GM19043 (cell line): ENCODE data around the gene SOCS2.
"Not testable (repeated sequence)": the region's sequence is repeated elsewhere in the genome, so short reads cannot be mapped to it uniquely, and the experiment has no call there.

Source experiments
- ATAC-seq: cut with Tn5 transposase; IDR thresholded peaks from one replicate; pipeline ENCODE4 v1.9.1; 2021; ENCODE audit warnings: low read depth; ENCODE audit not compliant: unreplicated experiment

The SOCS2 gene, protein sequence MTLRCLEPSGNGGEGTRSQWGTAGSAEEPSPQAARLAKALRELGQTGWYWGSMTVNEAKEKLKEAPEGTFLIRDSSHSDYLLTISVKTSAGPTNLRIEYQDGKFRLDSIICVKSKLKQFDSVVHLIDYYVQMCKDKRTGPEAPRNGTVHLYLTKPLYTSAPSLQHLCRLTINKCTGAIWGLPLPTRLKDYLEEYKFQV

DNA sequence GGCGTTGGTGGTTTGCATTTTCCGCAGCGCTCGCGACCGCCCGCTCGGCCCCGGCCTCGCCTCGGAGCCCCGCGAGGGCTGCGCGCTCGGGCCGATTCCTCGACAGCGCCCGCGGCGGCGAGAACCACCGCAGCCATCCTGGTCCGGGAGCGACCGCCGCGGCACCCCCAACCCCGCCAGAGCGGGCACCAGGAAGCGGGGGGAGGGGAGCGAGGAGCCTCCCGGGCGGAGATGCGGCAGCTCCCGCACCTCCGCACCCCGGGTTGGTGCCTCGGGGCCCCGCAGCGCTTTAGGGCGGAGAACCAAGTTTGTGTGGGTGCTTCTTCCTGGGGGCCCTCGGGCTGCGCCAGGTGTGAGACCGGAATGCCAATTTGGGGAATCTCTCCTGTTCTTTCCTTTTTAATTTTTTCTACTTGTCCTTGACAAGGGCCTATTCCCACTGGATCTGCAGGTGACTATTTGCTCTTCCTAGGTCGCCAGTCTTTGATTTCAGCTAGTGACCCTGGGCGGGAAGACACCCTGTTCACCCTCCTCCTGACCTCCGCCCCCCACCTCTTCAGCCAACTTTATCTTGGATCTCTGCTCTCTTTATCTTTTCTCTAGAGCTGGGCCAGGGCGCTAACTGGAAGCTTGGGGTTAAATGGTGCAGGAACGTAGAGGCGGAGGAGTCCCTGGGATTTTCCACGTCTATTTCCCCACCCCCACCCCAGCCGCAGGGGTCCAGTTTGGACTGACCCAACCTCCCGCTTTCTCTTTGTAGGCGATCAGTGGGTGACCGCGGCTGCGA lies at the start of gene SOCS2:
TSS of gene SOCS2 (plus strand) at position 751 of the 787 bp plus-strand sequence. CDS start 223 bp downstream, outside the sequence.
- no peak for ATAC-seq

DNA sequence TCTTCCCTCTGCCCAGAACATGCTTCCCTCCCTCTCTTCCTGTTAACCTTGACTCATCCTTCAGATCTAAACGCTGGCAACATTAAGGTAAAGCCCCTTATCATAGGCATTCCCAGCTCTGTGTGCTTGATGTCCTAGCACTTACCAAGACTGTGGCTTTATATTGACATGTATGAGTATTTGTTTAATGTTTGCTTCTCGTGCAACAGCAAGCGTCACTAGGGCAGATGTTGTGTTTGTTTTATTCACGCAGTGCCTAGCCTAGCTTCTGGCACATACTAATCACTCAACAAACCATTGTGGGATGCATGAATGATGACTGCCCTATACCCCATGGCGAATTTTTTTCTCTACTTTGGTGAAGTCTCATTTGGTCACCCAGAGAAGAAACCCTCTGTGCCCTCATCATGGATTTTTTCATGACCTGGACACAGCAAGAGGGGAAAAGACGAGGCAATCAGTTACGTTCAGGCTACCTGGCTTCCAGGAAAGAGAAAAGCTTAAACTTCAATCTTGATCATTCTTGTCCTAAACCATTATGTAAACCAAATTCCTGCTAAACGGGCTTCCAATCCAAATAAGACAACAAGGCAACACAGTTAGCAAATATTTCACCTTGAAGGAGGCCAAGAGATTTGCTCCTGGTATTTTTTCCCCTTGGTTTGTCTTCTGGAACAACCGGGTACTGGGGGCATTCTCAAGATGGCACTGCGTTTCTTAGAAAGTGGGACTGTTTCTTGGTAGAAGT lies 47.9 kb upstream of the SOCS2 start:
- ATAC-seq = no peak

DNA sequence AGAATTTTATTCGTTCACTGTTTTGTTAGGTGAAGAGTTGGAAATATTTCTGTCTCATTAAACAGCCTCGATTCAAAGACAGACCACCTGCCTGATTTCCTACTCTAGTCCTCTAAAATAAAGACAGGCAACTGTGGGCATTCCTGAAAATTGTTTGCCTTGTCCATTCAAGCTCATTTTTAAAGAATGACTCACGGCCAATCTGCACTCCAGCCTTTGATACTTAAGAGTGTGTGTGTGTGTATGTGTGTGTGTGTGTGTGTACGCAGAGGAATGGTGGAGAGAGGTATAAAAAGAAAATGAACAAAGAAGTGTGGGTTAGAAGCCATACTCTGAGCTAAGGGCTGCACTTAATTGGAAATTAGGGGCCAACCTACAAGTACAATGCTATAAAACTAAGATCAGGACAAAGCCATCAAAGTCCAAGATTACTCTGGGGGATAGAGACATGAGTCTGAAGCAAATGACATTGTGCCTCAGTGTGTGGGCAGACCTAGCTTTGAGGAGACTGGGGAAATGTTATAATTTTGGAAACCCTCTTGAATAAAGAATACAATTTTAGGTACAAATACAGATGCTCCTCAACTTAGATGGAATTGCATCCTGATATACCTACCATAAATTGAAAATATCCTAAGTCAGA lies 45.6 kb upstream of the SOCS2 start:
- no peak for ATAC-seq

DNA sequence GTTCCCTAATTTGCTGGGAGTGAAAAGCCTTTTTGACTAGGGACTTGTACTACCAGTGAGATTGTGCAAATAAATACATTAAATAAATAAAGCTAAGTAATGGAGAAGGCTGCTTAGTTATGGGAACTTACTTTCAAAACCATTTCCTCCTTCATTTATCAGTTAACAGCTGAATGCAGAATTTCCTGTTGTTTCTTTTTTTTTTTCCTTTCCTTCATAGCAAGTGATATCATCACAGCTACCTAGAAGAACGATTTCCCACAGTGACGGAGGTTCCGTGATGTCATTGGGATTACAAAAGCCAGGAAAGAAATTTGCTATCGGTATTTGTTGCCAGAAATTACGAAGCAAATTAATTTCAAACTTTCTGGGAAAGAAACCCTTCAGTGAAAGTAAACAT lies 42.1 kb upstream of the SOCS2 start:
- no peak for ATAC-seq

- ATAC-seq = no peak
Measured at GRCh38 chr12:93533310-93533709, 39.2 kb upstream of the SOCS2 start.

- ATAC-seq = peak; percentile 33
Measured at GRCh38 chr12:93536111-93536765, 36.2 kb upstream of the SOCS2 start.

DNA sequence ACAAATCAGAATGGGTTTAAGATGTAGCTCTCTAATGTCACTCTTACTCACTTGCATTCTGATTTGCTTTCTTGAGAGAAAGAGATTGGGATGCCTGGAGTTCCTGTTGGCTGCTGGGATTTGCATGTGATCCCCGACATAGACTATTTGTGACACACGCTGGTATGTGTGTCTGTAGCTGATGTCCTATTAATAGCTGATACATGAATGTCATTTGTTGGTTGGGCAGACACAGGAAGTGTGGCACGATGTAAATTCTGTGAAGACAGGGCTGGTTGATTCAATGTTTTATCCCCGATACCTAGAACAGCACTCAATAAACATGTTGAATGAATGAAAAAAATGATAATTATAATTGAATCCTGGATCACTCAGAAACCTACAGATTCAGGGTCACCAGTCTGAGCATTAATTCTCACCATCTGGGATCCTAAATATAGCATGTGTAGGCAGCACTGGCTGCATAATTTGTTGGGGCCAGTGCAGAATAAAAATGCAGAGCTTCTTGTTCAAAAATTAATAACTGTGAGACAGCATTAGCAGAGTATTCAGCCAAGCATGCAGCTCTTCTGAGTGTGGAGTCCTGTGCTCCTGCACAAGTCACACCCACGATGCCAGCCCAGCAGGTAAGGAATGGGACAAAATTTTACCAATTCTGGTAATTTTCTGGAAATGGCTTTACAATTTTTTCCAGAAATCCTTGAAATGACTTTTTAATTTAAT lies 35.5 kb upstream of the SOCS2 start:
- peak; percentile 81 for ATAC-seq

DNA sequence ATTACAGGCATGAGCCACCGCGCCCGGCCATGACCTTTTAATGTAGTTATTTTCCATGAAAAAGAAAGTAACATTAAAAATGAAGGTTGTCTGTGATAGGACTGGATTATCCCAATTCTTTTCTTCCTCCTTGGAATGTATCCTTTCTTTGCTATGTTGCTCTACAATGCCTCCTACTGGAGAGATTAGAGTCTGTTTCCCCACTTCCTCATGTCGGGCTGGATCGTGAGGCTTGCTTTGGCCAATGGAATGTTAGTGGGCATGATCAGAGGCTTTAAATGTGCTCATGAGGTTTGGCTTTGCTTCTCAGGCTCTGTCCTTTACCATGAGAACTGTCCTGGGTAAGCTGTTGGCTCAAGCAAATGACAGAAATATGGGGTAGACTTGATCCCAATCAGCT lies 34.7 kb upstream of the SOCS2 start:
- no peak for ATAC-seq

GRCh38 chr12:93539821-93540220 lies 32.7 kb upstream of the SOCS2 start:
- ATAC-seq = no peak

DNA sequence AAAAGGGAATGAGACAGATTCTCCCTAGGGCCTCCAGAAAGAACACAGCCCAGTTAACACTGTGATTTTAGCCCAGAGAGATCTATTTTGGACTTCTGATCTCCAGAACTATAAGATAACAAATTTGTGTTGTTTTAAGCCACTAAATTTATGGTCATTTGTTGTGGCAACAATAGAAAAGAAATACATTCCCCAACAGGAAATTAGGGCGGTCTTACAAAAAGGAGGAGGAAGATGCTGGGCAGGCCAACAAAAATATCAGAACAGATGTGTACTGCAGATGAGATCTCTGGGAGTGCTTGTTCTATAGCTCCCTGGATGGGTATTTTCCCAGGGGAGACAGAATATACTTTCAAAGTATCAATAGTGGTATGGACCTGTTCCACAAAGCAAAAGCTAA lies 32.0 kb upstream of the SOCS2 start:
- no peak for ATAC-seq

DNA sequence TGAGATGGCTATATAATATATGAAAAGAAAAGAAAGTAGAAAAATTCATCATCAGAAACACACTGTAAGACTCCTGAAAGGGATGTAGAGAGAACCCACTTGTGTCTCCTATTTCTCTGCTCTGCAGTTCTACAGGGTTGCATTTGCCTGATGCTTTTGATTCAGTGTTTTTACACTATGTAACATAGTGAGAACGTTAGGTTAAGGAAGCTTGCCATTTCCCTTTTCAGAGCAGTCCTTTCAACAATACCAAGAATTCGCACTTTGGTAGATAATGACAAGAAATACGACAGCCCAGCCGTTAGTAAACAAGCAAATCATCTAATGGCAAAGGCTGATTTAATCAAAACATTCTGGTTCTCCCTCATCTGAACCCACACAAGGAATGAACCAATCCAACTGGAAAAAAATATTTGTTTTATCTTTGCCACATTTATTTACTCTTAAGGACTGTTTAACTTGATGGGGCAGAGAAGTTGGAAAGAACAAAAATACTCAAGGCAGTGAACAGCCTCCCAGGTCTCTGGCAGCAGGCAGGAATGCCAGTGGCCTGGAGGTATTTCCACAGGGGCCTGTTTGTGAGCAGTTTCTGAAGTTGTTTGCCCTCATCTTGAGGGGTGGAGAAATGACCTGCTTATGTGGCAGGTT lies 30.8 kb upstream of the SOCS2 start:
- no peak for ATAC-seq

- ATAC-seq = no peak
Measured at GRCh38 chr12:93547778-93548177, 24.7 kb upstream of the SOCS2 start.

DNA sequence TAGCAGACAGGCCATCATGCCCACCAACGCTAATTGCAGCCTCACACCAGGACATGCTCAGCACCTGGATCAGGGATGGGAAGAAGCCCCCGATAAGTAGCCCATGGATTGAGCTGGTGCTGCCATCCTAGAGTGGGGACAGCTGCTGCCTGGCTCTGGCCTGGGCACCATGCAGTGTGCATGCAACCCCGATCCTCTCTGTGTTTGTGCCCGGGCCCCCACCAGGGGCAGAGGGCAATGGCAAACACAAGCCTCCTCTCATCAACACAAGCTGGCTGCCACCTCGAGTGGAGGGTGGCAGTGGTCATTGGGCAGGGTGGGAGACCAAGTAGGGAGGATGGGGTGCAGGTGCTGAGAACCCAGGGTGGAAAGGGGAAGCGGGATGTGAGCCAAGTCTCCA lies 23.3 kb upstream of the SOCS2 start:
- no peak for ATAC-seq

DNA sequence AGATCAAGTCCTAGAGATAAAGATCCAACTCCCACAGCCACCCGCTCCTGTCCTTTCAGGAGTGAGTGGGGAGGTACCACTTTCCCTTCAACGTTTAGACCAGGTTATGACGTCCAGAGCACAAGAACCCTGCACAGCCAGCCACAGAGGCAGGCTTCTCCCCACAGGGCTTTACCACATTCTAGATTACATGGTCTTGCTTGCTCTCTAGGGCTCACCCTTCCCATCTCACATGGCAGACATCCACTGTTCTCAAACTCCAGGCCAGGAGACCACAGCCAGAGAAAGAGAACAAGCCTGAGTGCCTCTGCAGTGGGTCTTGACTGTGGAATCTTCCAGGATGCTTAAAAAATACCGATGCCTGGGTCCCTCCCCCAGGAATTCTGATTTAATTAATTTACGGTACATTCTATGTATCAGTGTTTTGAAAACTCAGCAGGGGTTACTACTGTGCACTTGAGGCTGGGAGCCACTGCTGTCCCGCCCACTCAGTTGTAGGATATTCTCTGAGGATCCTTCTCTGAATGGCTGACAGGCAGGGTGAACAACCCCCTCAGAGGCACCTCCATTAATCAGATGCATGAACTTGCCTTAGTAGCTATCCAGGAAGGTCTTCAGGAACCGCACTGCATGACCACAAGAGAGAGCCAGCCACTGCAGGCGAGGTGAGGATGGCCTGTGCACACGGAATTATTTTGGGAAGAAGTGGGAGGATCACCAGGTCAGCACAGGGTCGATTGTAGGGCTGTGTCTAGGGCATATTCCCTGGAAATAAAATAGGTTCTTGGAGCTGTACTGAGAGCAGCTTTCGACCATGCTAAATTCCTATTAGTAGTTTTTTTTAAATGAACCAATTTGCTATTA lies 21.5 kb upstream of the SOCS2 start:
- no peak for ATAC-seq

GRCh38 chr12:93552427-93552826 lies 20.0 kb upstream of the SOCS2 start:
- ATAC-seq = no peak

- ATAC-seq = not testable (repeated sequence)
Measured at GRCh38 chr12:93557879-93558278, 14.6 kb upstream of the SOCS2 start.

DNA sequence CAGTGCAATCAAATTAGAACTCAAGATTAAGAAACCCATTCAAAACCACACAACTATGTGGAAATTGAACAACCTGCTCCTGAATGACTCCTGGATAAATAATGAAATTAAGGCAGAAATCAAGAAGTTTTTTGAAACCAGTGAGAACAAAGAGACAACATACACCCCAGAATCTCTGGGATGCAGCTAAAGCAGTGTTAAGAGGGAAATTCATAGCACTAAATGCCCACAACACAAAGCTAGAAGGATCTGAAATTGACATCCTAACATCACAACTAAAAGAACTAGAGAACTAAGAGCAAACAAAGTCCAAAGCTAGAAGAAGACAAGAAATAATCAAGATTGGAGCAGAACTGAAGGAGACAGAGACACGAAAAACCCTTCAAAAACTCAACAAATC lies 13.8 kb upstream of the SOCS2 start:
- not testable (repeated sequence) for ATAC-seq

DNA sequence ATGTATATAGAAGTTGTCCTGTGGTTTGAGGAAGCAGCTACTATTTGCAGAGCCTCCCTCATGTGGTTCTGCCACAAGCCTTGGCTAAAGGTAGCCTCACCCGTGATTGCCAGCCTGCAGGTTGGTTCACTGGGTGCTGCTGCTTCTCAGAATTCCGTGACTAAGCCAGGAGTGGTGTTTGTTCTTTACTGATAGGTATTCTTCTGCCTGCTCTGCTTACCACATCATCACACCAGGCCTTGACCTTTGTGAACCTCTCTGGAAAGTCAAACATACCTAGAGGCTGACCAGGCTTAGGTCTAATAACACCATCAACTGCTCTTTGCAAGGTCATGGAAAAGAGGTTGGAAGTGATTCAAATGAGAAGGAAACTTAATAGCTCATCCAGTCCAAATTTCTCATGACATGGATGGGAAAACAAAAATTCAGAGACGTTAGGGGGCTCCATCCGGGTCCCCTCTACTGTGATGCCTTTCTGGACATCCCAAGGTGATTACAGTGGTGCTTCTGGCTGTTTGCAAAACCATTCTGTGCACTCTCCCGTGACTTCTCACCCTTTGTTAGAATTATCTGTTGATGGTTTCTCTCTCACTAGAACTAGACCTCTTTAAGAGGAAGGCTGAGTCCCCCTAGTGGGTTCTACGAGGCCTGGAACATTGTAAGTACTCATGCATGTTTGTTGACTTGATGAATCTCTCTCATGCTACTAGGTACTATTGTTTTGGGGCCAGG lies 8.5 kb upstream of the SOCS2 start:
- peak; percentile 64 for ATAC-seq
